Immature natural killer cell (primary cell): ENCODE results near the gene LAMA5. TPM values are rescaled to one million over a fixed set of nuclear protein-coding genes. Genes with fewer than 3 reads are reported as not detected.
A peak's percentile ranks its signal among the peaks of the same experiment; 100 is the strongest.

Source experiments
- DNase-seq, 3 donors: peaks; one replicate each; pipeline ENCODE4 v3.0.0; 2022; ENCODE audit warnings: mixed read lengths in 1 of 3
- H3K27ac Mint-ChIP-seq, 6 donors: one replicate each; pipeline ENCODE4 v1.8.0; 2020; ENCODE audit warnings: mixed read lengths in 6 of 6, mild to moderate bottlenecking in 5 of 6, inconsistent platforms in 4 of 6, moderate library complexity in 3 of 6
- H3K27me3 Mint-ChIP-seq, 3 donors: one replicate each; pipeline ENCODE4 v1.8.0; 2020 to 2021; ENCODE audit warnings: low read depth in 3 of 3, mild to moderate bottlenecking in 3 of 3, mixed read lengths in 3 of 3, moderate library complexity in 3 of 3, inconsistent platforms in 1 of 3
- H3K36me3 Mint-ChIP-seq, 3 donors: one replicate each; pipeline ENCODE4 v1.8.0; 2020; ENCODE audit warnings: mixed read lengths in 3 of 3, inconsistent platforms in 2 of 3, mild to moderate bottlenecking in 2 of 3
- H3K4me1 Mint-ChIP-seq, 2 donors: one replicate each; pipeline ENCODE4 v1.8.0; 2020; ENCODE audit warnings: inconsistent platforms in 2 of 2, mild to moderate bottlenecking in 2 of 2, mixed read lengths in 2 of 2, moderate library complexity in 1 of 2
- H3K4me3 Mint-ChIP-seq, 5 donors: one replicate each; pipeline ENCODE4 v1.8.0; 2020; ENCODE audit warnings: mild to moderate bottlenecking in 5 of 5, mixed read lengths in 5 of 5, inconsistent platforms in 3 of 5, moderate library complexity in 3 of 5
- H3K9me3 Mint-ChIP-seq, 6 donors: one replicate each; pipeline ENCODE4 v1.8.0; 2020; ENCODE audit warnings: mild to moderate bottlenecking in 6 of 6, mixed read lengths in 6 of 6, inconsistent platforms in 4 of 6, moderate library complexity in 3 of 6
- polyA plus RNA-seq, 3 donors: library from polyadenylated mRNA; unstranded; fragments of 300-500 nt; fragmentation: Illumina TruSeq; gene quantifications; one replicate each; pipeline ENCODE4 v1.2.3, GENCODE V29; 2021

Gene LAMA5
- polyA plus RNA-seq, 3 donors from 2014 or later, result 0.30 TPM; not detected in 2

DNA sequence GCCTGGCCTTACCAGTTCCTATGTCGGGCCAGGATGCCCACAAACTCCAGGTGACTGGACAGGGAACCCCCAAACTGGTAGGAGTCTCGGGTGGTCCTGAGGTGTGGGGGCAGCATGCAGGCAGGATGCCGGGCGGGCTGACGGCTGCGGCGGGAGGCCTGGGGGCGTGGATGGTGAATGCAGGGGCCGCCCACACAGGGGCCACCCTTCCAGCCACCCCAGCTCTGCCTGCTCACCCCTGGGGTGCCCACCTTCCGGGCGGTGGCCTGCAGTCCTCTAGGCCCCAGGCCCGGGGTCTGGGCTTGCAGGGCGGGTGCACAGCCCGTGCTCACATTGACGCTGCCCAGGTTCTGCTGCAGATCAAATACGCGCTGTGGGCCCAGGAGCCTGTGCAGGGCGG is 56.0 kb downstream of the LAMA5 start:
- no peak overlapping the region for H3K27ac Mint-ChIP-seq
- H3K4me3 Mint-ChIP-seq, result no peak overlapping the region
- DNase-seq, result no peak
- no peaks in the 10 kb centered on the region for H3K4me1 Mint-ChIP-seq
- H3K9me3 Mint-ChIP-seq, result no peaks in the 10 kb centered on the region
- peaks cover 0 to 2% (median 0%) of the 10 kb centered on the region in 3 donors for H3K27me3 Mint-ChIP-seq
- H3K36me3 Mint-ChIP-seq, result no peaks in the 10 kb centered on the region

DNA sequence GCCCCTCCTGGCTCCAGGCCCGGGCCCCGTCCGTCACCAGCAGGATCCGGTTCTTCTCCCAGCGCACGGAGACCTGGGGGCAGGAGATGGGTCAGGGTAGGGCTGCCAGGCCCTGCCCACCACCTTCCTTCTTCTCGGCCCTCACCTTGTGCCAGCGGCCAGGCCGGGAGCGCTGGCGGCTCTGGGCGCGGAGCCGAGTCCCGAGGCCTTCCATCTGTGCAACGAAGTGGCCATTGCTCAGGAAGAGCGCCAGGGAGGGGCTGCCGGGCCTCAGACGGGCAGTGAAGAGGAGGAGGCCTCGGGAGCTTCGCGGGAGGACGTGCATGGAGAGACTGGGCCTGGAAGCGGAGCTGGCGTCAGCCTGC is 56.4 kb downstream of the LAMA5 start:
- Mint-ChIP-seq H3K27me3 (peaks cover 0 to 3% (median 0%) of the 10 kb centered on the region in 3 donors), H3K27ac (no peak overlapping the region), H3K9me3 (no peaks in the 10 kb centered on the region), H3K4me3 (no peak overlapping the region), H3K36me3 (no peaks in the 10 kb centered on the region), H3K4me1 (peaks cover 0 to under 1% of the 10 kb centered on the region in 2 donors)
- no peak for DNase-seq

DNA sequence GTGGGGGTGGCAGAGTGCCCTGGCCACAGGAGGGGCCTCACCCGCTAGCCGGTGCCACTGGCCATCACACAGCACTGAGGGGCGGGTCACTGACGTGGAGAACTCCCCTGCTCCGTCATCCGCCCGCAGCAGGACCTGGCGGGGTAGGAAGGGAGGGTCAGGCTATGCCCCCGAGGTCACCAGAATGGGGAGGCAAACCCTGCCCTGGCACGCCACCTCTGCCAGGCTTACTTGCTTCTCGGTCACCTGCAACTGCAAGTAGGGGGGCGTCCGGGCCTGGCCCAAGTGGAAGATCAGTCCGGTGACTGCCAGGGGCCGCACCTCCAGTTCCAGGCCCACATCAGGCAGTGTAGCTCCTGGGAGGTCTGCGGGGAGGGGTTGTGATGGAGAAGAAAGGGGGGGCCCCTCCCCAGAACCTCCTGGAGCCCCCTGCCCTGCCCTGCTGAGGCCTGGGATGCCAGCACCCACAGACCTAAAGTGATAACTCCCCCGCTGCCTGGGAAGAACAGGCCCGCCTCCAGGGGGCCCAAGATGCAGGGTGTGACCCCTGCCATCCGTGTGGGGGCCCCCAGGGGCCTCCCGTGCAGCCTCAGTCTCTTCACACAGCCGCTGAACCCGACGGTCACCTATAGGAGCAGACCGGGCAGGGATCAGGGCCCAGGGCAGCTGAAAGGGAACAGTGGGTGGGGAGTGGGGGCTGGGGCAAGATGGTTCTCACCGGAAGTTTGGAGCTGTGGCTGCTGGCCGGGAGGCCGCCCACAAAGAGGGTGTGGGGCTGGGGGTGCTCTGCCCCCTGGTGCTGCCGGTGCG is 57.0 kb downstream of the LAMA5 start:
- no peak overlapping the region for H3K4me3 Mint-ChIP-seq
- no peak for DNase-seq
- H3K27me3 Mint-ChIP-seq, result peaks cover 0 to 3% (median 0%) of the 10 kb centered on the region in 3 donors
- peaks cover 5 to 6% of the 10 kb centered on the region in 2 donors for H3K4me1 Mint-ChIP-seq
- H3K36me3 Mint-ChIP-seq, result no peaks in the 10 kb centered on the region
- no peaks in the 10 kb centered on the region for H3K9me3 Mint-ChIP-seq
- H3K27ac Mint-ChIP-seq, result no peak overlapping the region

DNA sequence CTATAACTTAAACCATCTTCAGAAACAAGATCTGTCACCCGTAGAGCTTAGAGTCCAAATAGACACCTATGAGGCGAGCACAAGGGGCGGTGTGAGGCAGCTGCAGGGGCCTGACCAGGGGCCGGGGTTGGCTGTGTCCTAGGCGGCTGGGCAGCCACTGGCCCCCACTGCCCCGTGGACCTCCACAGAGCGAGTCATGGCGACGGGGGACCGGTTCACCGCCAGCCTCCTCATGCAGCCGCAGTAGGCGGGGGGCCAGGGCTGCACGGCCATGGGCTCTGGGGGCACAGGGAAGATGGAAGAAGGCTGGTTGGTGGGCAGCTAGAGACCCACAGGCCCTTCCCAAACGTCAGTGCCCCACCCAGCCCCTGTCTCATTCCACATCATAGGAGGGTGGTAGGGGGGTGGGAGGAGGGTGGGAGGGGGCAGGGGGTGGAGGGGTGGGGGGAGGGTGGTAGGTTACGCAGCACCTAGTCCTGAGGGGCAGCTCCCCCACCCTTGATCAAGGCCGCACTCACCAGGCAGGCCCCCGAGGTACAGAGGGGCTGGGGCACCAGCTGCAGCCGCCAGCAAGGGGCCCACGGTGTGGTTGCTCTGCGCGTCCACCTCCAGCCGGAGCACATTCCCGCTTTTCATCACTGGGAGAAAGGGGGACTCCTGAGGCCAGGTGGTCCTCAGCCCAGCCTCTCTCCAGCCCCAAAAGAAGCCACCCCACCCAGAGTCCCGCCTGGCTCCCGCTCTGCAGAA is 57.7 kb downstream of the LAMA5 start:
- H3K4me3 Mint-ChIP-seq, result no peak overlapping the region
- H3K9me3 Mint-ChIP-seq, result no peaks in the 10 kb centered on the region
- H3K27ac Mint-ChIP-seq, result no peak overlapping the region
- DNase-seq, result no peak
- peaks cover 13 to 14% of the 10 kb centered on the region in 2 donors for H3K4me1 Mint-ChIP-seq
- peaks cover 0 to 3% (median 0%) of the 10 kb centered on the region in 3 donors for H3K27me3 Mint-ChIP-seq
- no peaks in the 10 kb centered on the region for H3K36me3 Mint-ChIP-seq

DNA sequence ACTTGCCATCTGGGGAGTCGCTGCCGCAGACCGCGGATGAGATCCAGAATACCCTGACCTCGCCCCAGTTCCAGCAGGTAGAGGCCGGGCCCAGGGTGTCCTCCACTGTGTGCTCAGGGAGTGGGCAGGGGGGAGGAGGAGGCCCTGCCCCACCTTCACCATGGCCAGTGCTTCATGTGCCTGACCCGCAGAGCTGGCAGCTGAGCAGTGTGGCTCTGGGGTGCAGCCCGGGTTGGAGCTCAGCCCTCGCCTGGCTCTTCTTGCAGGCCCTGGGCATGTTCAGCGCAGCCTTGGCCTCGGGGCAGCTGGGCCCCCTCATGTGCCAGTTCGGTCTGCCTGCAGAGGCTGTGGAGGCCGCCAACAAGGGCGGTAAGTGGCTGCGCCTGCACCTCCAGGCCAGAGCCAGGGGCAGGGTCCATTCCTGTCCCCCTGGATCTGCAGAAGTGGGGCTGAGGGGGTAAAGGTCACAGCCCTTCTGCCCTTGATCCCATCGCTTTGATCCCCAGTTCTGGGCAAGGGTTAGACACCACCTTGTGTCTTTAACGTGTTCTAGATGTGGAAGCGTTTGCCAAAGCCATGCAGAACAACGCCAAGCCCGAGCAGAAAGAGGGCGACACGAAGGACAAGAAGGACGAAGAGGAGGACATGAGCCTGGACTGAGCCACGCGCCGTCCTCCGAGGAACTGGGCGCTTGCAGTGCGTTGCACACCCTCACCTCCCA is 58.9 kb downstream of the LAMA5 start:
- Mint-ChIP-seq H3K4me3 (no peak overlapping the region), H3K27me3 (peaks cover 0 to 4% (median 3%) of the 10 kb centered on the region in 3 donors), H3K27ac (no peak overlapping the region), H3K9me3 (no peaks in the 10 kb centered on the region), H3K4me1 (peaks cover 24% of the 10 kb centered on the region in 2 donors), H3K36me3 (no peaks in the 10 kb centered on the region)
- DNase-seq, result no peak

DNA sequence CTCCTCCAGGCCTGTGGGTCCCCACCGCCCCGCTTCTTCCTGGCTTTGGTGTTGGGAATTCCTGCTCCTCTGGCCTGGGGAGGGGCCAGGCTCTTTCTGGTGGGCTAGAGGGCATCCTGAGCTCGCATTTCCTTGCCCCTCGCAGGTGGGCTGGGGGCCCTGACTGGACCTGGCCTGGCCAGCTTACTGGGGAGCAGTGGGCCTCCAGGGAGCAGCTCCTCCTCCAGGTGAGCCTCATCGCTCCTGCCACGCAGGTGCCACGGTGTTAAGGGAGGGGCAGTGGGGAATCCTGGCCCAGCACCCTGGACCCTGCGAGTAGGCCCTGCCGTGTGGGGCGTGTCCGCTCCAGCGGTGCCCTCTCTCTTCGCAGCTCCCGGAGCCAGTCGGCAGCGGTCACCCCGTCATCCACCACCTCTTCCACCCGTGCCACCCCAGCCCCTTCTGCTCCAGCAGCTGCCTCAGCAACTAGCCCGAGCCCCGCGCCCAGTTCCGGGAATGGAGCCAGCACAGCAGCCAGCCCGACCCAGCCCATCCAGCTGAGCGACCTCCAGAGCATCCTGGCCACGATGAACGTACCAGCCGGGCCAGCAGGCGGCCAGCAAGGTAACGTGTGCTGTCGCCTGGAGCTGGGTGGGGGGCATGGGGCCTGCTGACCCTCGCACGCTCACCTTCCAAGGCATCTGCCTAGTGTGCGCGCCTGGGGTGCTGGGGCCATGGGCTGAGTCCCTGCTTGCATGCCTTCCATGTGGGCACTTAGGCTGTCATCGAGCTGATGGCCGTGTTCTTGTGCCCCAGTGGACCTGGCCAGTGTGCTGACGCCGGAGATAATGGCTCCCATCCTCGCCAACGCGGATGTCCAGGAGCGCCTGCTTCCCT is 59.6 kb downstream of the LAMA5 start:
- H3K36me3 Mint-ChIP-seq, result no peaks in the 10 kb centered on the region
- H3K27ac Mint-ChIP-seq, result no peak overlapping the region
- H3K4me3 Mint-ChIP-seq, result no peak overlapping the region
- H3K27me3 Mint-ChIP-seq, result peaks cover 0 to 4% (median 3%) of the 10 kb centered on the region in 3 donors
- DNase-seq, result no peak
- no peaks in the 10 kb centered on the region for H3K9me3 Mint-ChIP-seq
- peaks cover 24% of the 10 kb centered on the region in 2 donors for H3K4me1 Mint-ChIP-seq

DNA sequence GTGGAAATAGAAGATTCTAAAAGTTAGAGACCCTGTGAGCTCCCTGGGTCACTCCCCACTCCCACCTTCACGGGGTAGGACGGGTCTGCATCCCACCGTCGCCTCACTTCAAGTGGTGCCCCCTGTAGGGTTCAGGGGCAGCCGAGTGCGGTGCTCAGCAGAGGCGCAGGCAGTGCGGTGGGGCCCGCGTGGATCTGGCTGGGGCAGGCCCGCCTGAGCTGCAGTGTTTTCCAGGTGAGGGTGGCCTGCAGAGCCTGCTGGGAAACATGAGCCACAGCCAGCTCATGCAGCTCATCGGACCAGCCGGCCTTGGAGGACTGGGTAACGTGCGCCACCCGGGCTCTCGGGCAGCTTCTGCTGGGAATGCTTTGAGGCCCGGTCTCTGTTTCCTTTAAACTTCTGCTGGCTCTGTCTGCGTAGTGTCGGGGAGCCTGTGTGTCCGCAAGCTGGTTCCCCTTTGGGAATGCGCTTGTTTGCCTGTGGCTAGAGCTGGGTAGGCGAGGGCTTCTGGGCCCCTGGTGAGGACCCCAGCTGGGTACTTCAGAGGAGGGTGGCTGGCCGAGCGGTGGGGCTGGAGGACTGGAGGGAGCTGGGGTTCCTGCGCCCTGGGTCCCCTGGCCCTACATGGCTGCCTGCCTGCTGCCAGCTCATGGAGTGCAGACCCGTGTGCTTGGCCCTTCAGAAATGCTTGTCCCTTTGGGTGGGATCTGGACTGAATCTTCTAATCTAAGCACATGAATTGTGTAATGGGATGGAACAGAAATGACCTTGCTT is 60.5 kb downstream of the LAMA5 start:
- Mint-ChIP-seq H3K27ac (peak overlapping the region in 1 of 6 donors; percentile 46), H3K4me3 (peak overlapping the region in 3 of 5 donors; percentile 30 to 33 (median 32)), H3K9me3 (no peaks in the 10 kb centered on the region), H3K27me3 (peaks cover 2 to 7% (median 5%) of the 10 kb centered on the region in 3 donors), H3K4me1 (peaks cover 28 to 30% of the 10 kb centered on the region in 2 donors), H3K36me3 (no peaks in the 10 kb centered on the region)
- no peak for DNase-seq

DNA sequence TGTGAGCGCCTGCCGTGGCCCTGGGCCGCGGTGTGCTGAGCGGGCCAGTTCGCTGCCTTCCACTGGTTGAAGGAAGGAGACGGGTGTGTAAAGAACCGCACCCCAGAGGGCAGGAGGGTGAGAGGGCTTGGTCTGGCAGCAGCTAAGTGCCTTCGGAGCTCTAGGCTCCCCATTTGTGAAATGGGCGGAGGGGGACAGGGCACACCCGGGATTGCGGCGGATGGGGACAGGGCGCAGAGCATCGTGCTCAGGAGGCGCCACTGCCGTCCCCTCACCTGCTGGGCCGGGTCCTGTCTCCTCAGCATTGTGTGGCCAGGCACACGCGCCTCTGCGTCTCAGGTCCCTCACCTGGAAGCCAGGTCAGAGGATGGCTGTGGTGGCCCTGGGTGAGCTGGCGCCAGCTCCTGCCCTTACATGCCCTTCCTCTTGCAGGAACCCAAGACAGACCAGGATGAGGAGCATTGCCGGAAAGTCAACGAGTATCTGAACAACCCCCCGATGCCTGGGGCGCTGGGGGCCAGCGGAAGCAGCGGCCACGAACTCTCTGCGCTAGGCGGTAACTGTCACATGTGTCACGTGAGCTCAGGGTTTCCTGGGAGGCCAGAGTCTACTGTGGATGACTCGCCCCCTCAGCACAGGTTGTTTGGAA is 61.2 kb downstream of the LAMA5 start:
- Mint-ChIP-seq H3K36me3 (no peaks in the 10 kb centered on the region), H3K4me3 (peak overlapping the region; percentile 32 to 90 (median 64)), H3K4me1 (peaks cover 33 to 36% of the 10 kb centered on the region in 2 donors), H3K27ac (peak overlapping the region in 1 of 6 donors; percentile 64), H3K9me3 (no peaks in the 10 kb centered on the region), H3K27me3 (peaks cover 2 to 9% (median 7%) of the 10 kb centered on the region in 3 donors)
- DNase-seq, result no peak

DNA sequence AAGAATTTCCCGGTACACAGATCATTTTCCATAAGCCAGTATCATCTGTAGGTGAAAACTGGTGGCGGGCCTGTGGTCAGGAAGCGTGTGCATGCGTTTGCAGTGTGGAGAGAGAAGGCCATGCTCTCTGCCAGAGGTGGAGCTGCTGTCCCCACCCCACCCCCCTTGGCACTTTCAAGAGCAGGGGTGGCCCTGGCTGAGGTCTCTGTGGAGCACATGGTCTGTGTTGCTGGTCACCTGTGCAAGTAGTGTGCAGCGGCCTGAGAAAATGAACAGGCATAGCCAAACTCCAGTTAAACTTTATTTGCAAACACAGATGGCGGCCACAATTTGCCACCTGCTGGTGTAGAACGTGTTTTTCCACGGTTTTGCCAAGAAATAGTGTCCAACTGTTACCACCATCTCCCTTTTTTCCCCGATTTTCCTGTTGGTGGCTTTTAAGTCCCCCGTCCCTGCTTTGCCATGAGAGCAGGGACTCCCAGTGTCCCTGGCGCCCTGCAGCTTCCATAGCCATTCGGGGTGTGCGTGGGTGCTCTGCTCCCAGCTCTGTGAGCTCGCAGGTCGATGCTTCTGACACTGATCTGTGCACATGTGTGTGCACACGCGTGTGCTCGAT is 61.9 kb downstream of the LAMA5 start:
- peaks cover 2 to 9% (median 7%) of the 10 kb centered on the region in 3 donors for H3K27me3 Mint-ChIP-seq
- peak overlapping the region; percentile 62 to 92 (median 88) for H3K4me3 Mint-ChIP-seq
- peaks cover 33 to 36% of the 10 kb centered on the region in 2 donors for H3K4me1 Mint-ChIP-seq
- no peak for DNase-seq
- no peaks in the 10 kb centered on the region for H3K9me3 Mint-ChIP-seq
- peak overlapping the region in 5 of 6 donors; percentile 48 to 73 (median 64) for H3K27ac Mint-ChIP-seq
- no peaks in the 10 kb centered on the region for H3K36me3 Mint-ChIP-seq

DNA sequence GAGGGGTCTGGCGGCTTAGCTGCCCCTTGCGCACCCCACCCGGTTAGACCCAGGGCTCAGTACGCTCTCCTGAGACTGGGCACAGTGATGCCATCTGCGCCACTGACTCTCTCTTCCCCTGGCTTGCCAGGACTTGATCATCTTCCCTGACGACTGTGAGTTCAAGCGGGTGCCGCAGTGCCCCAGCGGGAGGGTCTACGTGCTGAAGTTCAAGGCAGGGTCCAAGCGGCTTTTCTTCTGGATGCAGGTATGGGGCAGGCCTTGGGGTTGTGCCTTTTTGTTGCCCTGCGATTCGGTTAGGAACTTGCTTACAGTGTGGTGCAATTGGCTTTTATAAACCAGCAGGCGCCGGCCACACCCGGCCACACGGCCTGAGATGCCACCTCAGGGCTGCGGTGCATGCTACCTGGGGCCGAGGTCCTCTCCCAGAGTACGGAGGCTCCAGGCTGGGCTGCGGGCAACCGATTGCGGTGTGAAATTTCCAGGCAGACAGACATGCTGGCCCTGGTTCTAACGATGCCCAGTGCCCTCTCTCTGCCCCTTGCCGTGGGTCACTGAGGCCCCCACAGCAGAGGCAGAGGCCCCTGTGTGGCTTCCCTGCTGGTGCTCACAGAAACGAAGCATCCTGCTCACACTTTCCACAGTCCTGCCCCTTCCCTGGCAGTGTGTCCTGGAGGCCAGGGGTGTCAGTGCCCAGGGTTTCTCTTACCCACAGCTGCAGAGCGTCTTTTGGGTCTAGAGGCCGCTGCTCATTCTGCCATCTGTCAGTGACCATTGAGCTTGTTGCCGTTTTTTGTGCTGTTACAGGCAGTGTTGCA is 62.6 kb downstream of the LAMA5 start:
- peak overlapping the region; percentile 45 to 89 (median 78) for H3K27ac Mint-ChIP-seq
- peak overlapping the region; percentile 88 to 92 (median 88) for H3K4me3 Mint-ChIP-seq
- no peaks in the 10 kb centered on the region for H3K9me3 Mint-ChIP-seq
- peaks cover 33 to 36% of the 10 kb centered on the region in 2 donors for H3K4me1 Mint-ChIP-seq
- H3K27me3 Mint-ChIP-seq, result peaks cover 2 to 9% (median 7%) of the 10 kb centered on the region in 3 donors
- no peaks in the 10 kb centered on the region for H3K36me3 Mint-ChIP-seq
- DNase-seq, result no peak
